ENCODE results near the gene KLF2. TPM values are rescaled to one million over a fixed set of nuclear protein-coding genes. Genes with fewer than 3 reads are reported as not detected.

KLF2 gene
- total RNA-seq: 1.8 and 8.8 TPM in 2 replicates

DNA sequence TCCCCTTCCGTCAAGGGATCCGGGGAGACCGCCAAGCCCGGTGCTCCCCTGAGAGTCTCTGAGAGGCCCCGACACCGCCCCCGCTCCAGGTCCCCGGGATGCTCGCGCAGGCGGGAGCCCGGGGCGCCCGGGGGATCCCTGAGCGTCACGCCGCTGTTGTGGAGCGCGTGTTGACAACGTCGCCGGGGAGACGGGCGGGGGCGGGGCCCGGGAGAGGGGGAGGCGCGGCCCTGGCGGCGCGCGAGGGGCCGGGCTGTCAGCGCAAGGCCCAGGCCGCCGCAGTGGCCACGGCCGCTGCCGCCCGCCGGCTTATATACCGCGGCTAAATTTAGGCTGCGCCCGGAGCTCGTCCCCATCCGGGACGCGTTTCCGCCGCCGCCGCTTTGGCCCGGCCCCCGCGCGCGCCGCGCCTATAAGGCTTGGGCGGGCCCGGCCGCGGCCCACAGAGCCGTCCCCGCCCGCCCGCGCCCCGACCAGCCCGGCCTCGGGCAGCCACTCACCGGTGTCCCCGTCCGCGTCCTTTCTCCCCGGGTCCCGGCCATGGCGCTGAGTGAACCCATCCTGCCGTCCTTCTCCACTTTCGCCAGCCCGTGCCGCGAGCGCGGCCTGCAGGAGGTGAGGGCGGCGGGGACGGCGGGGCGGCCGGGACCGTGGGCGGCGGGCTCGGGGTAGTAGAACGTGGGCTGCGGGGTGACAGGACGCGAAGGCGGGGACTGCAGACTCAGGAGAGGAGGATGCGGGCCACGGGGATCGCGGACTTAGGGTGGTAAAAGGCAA is at the start of gene KLF2:
TSS of gene KLF2 (plus strand) at position 443 of the 777 bp plus-strand sequence. CDS start at position 541, 98 bp downstream.

Other genes starting within 250 kb of the KLF2 start
- 896 and 1,573 TPM in 2 replicates for gene TPM4, start 248.3 kb upstream of the KLF2 start, total RNA-seq
- gene RAB8A, start 212.9 kb upstream of the KLF2 start, total RNA-seq: 38.6 and 67.0 TPM in 2 replicates
- not detected in 2 replicates for gene HSH2D, start 181.1 kb upstream of the KLF2 start, total RNA-seq
- not detected in 2 replicates for gene CIB3, start 151.3 kb upstream of the KLF2 start, total RNA-seq
- 86.4 and 87.3 TPM in 2 replicates for gene FAM32A, start 139.4 kb upstream of the KLF2 start, total RNA-seq
- 43.7 and 83.6 TPM in 2 replicates for gene AP1M1, start 126.9 kb upstream of the KLF2 start, total RNA-seq
- gene EPS15L1, start 147.1 kb downstream of the KLF2 start, total RNA-seq: 14.6 and 15.8 TPM in 2 replicates
- 0.09 TPM in 1 of 2 replicates, not detected in the other for gene CALR3, start 171.3 kb downstream of the KLF2 start, total RNA-seq
- gene C19orf44, start 171.6 kb downstream of the KLF2 start, total RNA-seq: 5.3 and 6.1 TPM in 2 replicates
- gene CHERP, start 217.6 kb downstream of the KLF2 start, total RNA-seq: 6.2 and 7.3 TPM in 2 replicates
- 60.0 and 66.2 TPM in 2 replicates for gene SLC35E1, start 247.6 kb downstream of the KLF2 start, total RNA-seq